Fibroblast of skin of left biceps (primary cell): ENCODE data around the gene NR1D1.

Experiments
- DNase-seq, 2 experiments: peaks; one replicate each; pipeline ENCODE4 v3.0.0-alpha.2; 2013; ENCODE audit warnings: low read depth in 2 of 2

Gene NR1D1

DNA sequence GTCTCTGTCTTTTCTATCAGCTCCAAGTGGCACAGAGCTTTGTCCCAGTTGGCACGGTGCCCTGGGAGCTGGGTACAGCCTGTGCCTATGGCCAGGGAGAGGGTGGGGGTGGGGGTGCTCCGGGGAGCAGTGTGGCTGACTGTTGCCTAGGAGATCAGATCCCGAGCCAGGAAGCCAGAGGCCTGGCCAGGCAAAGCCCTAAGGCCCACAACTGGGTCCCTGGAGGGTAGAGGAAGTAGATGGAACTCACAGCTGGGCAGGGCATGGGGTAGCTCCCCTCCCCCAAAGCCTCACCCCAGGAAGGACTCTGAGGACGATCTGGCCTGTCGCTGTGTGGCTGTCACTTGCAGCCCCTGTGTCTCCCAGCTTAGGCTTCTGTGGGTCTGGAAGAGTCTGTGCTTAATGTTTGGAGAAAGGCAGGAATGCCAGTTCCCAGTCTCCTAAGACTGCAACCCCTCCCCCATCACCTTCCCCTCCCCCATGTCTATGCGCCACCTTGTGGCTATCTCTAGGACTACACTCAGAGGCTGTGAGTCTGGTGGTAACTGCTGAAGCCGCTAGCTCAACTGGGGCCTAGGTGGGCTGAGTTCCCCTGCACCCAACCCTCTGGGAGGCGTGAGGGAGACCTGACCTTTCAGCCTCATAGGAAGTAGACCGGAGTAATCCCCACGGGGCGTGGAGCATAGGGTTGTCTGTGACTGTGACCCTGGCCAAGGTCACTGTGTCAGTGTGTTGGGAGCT lies 25.0 kb downstream of the NR1D1 start:
- no peak for DNase-seq

DNA sequence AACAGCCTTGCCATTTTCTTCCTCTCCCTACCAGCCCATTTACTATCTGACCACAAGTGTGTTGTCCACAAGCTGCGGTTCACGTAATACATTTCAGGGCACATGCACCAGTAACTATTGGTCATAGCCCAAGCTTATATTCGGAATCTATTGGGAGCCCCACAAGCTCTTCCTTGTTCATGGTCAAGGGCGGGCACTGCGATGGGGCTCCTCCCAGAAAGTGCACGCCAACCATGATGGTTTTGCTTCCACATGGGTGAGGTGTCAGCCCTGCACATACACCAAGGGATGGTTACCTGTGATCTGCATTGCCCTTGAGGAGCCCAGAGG lies 25.6 kb downstream of the NR1D1 start:
- no peak for DNase-seq

GRCh38 chr17:40074175-40074512 lies 26.2 kb downstream of the NR1D1 start:
- no peak for DNase-seq

GRCh38 chr17:40073454-40074174 lies 26.8 kb downstream of the NR1D1 start:
- no peak for DNase-seq

GRCh38 chr17:40072735-40073346 lies 27.5 kb downstream of the NR1D1 start:
- DNase-seq: no peak

- DNase-seq: no peak
Observed at GRCh38 chr17:40072040-40072734, 28.2 kb downstream of the NR1D1 start.

DNA sequence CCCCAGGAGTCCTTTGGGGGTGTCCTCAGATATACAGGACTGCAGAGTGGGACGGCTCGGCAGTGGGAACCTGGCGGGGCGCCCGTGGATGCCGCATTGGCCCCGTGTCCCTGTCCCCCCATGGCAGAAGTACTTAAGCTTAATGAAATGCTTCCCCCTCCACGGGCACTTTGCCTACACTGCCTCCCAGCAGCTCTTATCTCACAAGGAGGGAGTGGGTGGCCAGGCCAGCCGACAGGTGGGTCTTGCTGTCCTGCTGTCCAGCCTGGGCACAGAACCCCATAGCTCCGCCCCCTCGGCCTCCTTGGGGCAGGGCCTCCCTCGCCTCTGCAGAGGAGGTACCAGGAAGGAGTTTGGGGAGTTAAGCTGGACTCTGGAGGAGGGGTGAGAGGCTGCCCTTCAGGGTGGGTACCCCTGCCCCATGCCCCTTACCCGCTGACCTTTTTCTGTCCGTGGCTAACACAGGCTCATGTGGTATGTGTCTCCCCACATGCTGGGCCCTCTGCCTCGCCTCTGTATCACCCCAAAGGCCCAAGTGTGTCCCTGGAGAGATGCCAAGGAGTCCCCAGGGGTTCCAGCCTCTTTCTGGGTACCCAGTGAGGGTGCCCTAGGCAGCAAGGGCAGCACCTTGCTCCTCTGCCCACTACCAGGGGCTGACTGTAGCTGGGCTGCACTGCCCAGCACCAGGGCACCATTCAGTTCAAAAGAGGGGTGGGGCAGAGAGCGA lies 28.9 kb downstream of the NR1D1 start:
- DNase-seq: no peak

- no peak for DNase-seq
Observed at GRCh38 chr17:40070709-40071312, 29.6 kb downstream of the NR1D1 start.

GRCh38 chr17:40069751-40070708 lies 30.4 kb downstream of the NR1D1 start:
- no peak for DNase-seq

DNA sequence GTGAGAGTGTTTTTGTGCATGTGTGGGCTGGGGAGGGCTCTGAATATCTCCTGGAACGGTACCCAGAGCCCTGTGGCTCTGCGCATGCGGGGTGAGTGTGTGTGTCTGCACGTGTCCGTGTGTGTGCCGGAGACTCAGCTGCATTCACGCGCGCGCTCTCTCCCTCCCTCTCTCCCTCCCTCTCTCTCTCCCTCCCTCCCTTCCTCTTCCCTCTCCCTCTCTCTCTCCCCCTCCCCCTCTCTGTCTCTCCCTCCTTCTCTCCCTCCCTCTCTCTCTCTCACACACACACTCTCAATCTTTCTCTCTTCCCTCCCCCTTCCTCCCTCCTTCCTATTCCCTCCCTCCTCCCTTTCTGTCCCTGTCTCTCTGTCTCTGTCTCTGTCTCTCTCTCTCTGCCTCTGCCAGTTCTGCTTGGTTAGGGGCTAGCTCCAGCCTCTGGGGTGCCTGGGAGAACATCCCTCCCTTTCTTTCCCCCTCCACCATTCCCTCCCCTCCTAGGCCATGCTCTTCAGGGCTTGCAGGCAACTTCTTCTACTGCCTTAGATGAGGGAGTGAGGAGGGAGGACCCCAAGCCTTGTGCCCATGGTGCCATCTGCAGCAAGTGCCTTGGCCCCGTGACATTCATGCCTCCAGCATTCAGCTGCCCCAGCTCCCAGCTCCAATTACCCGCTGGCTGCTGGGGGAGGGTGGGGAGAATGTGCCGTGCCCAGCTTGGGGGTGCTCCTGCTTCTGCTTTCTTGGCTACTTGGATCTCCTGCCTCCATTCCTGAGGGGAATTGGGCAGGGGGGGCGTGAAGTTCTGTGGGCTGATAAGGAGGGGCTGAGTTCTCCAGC lies 31.3 kb downstream of the NR1D1 start:
- peak; percentile 65 to 71 for DNase-seq

DNA sequence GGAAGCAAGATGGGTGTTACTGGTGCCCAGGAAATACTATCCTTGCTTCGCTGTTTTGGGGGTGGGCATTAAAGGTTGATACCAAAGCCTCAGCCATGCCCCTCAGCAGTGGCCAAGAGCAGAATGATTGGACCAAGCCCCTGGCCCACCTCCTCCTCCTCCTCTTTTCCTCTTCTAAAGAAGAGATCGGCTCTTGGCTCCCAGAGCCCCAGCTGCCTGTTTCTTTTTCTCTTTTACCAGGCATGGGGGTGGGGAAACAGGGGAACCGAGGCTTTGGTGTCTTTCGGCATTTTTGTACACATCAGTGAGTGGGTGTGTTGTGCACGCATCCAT lies 31.8 kb downstream of the NR1D1 start:
- DNase-seq: no peak

GRCh38 chr17:40068129-40068581 lies 32.2 kb downstream of the NR1D1 start:
- no peak for DNase-seq

- DNase-seq: no peak
Observed at GRCh38 chr17:40067710-40068109, 32.7 kb downstream of the NR1D1 start.

- DNase-seq: no peak
Observed at GRCh38 chr17:40065769-40066510, 34.4 kb downstream of the NR1D1 start.

GRCh38 chr17:40064971-40065768 lies 35.2 kb downstream of the NR1D1 start:
- DNase-seq: no peak

DNA sequence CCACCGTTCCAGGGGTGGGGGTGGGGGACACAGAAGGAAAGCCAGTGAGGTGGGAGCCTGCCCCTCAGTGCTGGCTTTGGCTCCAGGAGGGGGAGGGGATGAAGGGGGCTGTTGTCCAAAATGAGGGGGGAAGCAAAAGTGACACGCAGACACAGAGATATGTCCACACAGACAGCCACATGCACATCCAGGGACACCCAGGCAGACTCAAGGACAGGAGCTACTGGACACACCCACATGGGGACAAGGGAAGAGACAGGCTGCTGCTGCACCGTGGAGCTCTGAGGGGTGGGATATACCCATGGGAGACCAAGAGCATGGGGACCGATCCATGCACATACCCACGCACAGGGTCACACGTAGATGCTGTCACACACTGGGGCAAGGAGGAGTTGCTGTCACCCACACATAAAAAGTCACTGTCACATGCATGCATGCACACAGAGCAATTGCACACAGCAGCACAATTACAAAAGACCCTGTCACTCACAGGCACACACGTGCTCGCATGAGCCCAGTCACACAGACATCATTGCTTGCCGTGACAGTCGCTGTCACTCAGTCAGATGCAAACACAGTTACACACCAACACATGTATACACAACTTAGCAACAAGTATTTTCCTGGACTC lies 36.4 kb downstream of the NR1D1 start:
- no peak for DNase-seq

GRCh38 chr17:40063187-40063771 lies 37.1 kb downstream of the NR1D1 start:
- no peak for DNase-seq
